ENCODE data around the gene CCNG2. TPM values are rescaled to one million over a fixed set of nuclear protein-coding genes. Genes with fewer than 3 reads are reported as not detected.

CCNG2 gene
- total and polyA plus RNA-seq, 2 of the 4 experiments (the other 2 are of a cell fraction): 11.3 to 14.9 TPM

DNA sequence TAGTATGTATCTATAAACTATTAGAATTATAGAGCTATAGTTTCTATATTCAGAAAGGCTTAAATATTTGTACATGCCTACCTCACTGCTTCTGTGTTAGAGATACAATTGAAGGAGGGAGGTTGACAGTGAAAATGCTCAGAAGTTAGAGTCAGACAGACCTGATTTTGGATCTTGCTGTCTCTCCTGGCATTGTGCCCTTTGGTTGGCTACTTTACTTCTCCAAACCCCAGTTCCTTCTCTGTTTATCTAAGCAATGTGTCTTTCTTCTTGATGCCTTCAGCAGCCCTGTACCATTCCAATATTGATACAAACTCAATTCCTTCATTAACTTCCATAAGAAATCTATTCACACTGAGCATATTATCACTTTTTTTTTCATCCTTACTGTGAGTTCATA is 28.7 kb downstream of the CCNG2 start:
- H4K20me1 ChIP-seq (ENCODE audit: insufficient read depth, low read length): no peaks in the 10 kb centered on the region
- H2BK120ac ChIP-seq (ENCODE audit: low read depth, low read length): no peak overlapping the region
- H3K9me1 ChIP-seq (ENCODE audit: insufficient read depth, low read length): no peaks in the 10 kb centered on the region
- no peak overlapping the region for H2BK15ac ChIP-seq (ENCODE audit: low read depth, low read length)
- H3K27me3 ChIP-seq (ENCODE audit: control insufficient read depth, insufficient read depth, low read length): peaks cover 56% of the 10 kb centered on the region
- H3K4ac ChIP-seq (ENCODE audit: low read depth, low read length): no peak overlapping the region
- in situ Hi-C loops (cut with MboI; ENCODE audit: low sequenced_read_pairs): no loop called here
- no peak overlapping the region for H3K23ac ChIP-seq (ENCODE audit: low read depth, low read length)
- H3K4me2 ChIP-seq (ENCODE audit: low read depth, low read length): no peak overlapping the region
- H3K27ac ChIP-seq (ENCODE audit: insufficient read depth, low read length): no peak overlapping the region
- dilution Hi-C loops (cut with HindIII; ENCODE audit: low sequenced_read_pairs, unreplicated experiment): no loop called here
- TF ChIP-seq POLR2A (IDR thresholded peaks at IDR 0.05; ENCODE audit: low read depth, low read length) (no peak), RFX5 (IDR thresholded peaks at IDR 0.05; ENCODE audit: low read depth, low read length) (no peak), CHD1 (IDR thresholded peaks at IDR 0.05; ENCODE audit: low read depth, low read length) (no peak), BHLHE40 (IDR thresholded peaks at IDR 0.05; ENCODE audit: low read depth, low read length) (no peak), MAFK (IDR thresholded peaks at IDR 0.05; ENCODE audit: low read depth, low read length) (no peak), RCOR1 (IDR thresholded peaks at IDR 0.05; ENCODE audit: insufficient replicate concordance, low read length) (no peak), MAZ (IDR thresholded peaks at IDR 0.05; ENCODE audit: borderline replicate concordance, low read depth, low read length) (no peak), MXI1 (IDR thresholded peaks at IDR 0.05; ENCODE audit: borderline replicate concordance, low read depth, low read length) (no peak), NFE2L2 (IDR thresholded peaks at IDR 0.05; ENCODE audit: low read depth, low read length) (no peak), SMC3 (IDR thresholded peaks at IDR 0.05; ENCODE audit: low read depth, low read length) (no peak)
- TF ChIP-seq, protein P1, sequence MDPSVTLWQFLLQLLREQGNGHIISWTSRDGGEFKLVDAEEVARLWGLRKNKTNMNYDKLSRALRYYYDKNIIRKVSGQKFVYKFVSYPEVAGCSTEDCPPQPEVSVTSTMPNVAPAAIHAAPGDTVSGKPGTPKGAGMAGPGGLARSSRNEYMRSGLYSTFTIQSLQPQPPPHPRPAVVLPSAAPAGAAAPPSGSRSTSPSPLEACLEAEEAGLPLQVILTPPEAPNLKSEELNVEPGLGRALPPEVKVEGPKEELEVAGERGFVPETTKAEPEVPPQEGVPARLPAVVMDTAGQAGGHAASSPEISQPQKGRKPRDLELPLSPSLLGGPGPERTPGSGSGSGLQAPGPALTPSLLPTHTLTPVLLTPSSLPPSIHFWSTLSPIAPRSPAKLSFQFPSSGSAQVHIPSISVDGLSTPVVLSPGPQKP (IDR thresholded peaks at IDR 0.05; ENCODE audit: borderline replicate concordance, low read depth, low read length): no peak
- ChIA-PET POLR2A (ENCODE audit: unreplicated experiment) (no interaction called here), CTCF (no interaction called here)
- no peak overlapping the region for H2AK9ac ChIP-seq (replicated peaks; ENCODE audit: low read depth, low read length, poor library complexity)
- intact Hi-C loops (cut with micrococcal nuclease): no loop called here
- no peaks in the 10 kb centered on the region for H3K79me1 ChIP-seq (ENCODE audit: low read depth in 1 of 2, low read length in 2 of 2)
- no peak overlapping the region for H4K91ac ChIP-seq (ENCODE audit: insufficient read depth, low read depth, low read length)
- no peak overlapping the region for H2BK20ac ChIP-seq (ENCODE audit: low read depth, low read length)
- no peak overlapping the region for H3K14ac ChIP-seq (replicated peaks; ENCODE audit: low read depth, low read length)
- no peaks in the 10 kb centered on the region for H3K4me1 ChIP-seq (ENCODE audit: control insufficient read depth, insufficient read depth, low read length)
- BruUV-seq (replicated peaks): no TSS peak
- no peak overlapping the region for H2AFZ ChIP-seq (replicated peaks; ENCODE audit: low read length, poor library complexity)
- H3K9ac ChIP-seq (ENCODE audit: low read depth, low read length): no peak overlapping the region
- no peaks in the 10 kb centered on the region for H3K36me3 ChIP-seq (ENCODE audit: control insufficient read depth, insufficient read depth, low read length)
- H3K18ac ChIP-seq (ENCODE audit: low read depth, low read length): no peak overlapping the region
- no peak overlapping the region for H3K56ac ChIP-seq (ENCODE audit: extremely low read depth, insufficient read depth, low read length)
- H3K4me3 ChIP-seq (ENCODE audit: insufficient read depth, low read depth, low read length): no peak overlapping the region
- H2BK5ac ChIP-seq (ENCODE audit: low read depth, low read length, poor library complexity, severe bottlenecking): no peak overlapping the region
- H4K8ac ChIP-seq (ENCODE audit: low read depth in 2 of 2, low read length in 2 of 2): no peak overlapping the region
- H2AK5ac ChIP-seq (ENCODE audit: low read depth, low read length): no peak overlapping the region
- no peaks in the 10 kb centered on the region for H3K9me3 ChIP-seq (ENCODE audit: control insufficient read depth, insufficient read depth, low read length)
- DNase-seq: no peak
- H4K5ac ChIP-seq (ENCODE audit: low read depth, low read length): no peak overlapping the region
- ATAC-seq (ENCODE audit: low read depth): no peak

Measured in IMR-90 (cell line).